ENCODE data around the gene AP1S3.

AP1S3 gene

DNA sequence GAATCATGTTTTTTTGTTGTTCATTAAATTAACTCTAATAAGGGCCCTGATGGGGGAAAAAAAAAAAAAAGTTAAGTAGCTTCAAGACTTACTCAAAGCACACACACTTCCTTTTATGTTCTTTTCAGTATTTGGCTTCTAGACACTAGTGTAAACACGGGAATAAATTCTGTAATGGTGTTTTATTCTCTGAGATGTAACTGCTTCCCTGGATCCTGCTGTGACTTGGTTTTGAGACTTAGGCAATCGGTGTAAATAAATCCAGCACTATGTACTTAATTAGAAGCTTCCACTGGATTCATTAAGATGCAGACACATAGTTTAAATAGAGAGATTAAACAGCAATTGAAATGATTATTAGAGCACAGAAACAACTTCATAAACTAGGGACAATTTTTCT is 26.1 kb upstream of the AP1S3 start:
- no peak for DNase-seq
- TF ChIP-seq POLR2A (IDR thresholded peaks at IDR 0.05; ENCODE audit: low read length) (no peak), GATA1 (IDR thresholded peaks at IDR 0.05; ENCODE audit: low read depth, low read length) (no peak)

DNA sequence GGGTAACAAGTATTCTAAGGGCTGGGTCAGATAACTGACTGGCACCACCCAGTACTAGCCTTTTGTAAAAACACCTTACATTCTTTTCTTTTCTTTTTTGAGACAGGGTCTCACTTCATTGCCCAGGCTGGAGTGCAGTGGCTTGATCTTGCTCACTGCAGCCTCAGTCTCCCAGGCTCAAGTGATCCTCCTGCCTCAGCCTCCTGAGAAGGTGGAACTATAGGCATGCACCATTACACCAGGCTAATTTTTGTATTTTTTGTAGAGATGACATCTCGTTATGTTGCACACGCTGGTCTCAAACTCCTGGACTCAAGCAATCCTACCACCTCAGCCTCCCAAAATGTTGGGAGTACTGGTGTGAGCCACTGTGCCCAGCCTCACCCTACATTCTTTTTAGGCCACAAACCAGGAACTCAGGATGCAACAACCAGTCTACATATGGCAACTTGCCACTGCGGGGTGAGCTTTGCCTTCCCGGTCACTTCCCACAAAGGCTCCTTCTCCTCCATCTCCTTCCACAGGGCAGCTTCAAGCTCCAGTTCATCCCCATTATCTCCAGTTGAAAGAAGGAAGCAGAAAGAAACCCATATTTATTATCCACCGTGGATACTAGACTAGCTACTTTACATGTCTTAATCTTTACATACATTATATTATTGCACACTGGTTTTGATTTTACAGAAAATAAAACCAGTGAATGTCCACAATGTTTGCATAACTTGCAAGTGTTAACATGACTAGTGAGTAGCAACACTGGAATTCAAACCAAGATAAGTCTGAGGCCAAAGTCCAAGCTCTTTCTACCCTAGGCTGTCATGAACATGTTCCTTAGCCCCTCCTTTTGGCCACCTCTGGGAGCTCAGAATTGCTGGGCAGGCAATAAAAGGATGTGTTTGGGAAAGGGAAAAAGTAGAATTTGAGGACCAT is 23.7 kb upstream of the AP1S3 start:
- DNase-seq, result peak in 1 of 2 experiments; percentile 22
- TF ChIP-seq GATA1 (IDR thresholded peaks at IDR 0.05; ENCODE audit: low read depth, low read length) (no peak), POLR2A (IDR thresholded peaks at IDR 0.05; ENCODE audit: low read length) (no peak)

DNA sequence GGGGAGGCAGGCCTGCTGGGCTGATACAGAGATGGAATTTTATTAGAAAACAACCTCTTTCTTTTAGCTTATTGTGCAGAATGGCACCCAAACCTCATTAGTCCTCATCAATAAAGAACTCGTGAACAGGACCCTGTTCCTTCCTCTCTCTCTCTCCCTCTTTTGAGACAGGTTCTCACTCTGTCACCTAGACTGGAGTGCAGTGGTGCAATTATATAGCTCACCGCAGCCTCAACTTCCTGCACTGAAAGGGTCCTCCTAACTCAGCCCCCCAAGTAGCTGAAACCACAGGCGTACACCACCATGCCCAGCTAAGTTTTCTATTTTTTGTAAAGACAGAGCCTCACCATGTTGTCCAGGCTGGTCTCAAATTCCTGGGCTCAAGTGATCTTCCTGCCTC is 21.7 kb upstream of the AP1S3 start:
- no peak for DNase-seq
- no peak for TF ChIP-seq GATA1 (IDR thresholded peaks at IDR 0.05; ENCODE audit: low read depth, low read length)
- no peak for TF ChIP-seq POLR2A (IDR thresholded peaks at IDR 0.05; ENCODE audit: low read length)

DNA sequence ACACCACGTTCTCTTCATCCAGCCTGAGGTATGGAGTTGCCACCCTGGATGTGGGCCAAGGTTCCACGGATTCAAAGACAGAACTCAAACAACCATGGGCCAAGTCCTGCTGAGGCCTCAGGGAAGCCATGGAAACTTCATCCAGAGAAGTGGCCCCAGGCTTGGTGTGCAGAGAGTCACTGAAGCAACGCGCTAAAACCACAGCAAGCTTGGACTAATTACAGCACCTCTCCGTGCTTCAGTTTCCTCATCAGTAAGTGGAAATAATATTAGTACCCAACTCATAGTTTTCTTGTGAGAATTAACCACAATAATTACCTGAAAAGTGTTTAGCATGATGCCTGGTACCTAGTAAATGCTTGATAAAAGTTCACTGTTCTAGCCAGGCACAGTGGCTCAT is 19.2 kb upstream of the AP1S3 start:
- TF ChIP-seq GATA1 (IDR thresholded peaks at IDR 0.05; ENCODE audit: low read depth, low read length), result no peak
- TF ChIP-seq POLR2A (IDR thresholded peaks at IDR 0.05; ENCODE audit: low read length), result no peak
- no peak for DNase-seq

DNA sequence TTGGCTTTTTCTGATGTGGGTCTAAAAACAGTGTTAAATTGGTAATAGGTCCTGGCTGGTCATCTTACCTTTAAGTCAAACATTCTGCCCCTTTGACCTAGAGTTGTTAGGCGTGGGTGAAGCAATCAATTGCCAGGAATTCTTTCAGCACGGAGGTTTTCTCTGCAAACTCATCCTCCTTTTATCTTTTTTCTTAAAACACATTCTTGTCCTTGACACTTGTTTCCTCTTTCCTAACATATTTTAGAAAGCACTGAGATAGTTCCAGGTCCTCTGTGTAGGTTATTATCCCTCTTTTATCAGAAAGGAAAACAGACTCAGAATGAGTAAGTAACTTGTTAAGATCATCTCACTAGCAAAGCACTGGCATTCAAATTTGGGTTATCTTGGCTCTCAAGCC is 18.6 kb upstream of the AP1S3 start:
- no peak for TF ChIP-seq GATA1 (IDR thresholded peaks at IDR 0.05; ENCODE audit: low read depth, low read length)
- TF ChIP-seq POLR2A (IDR thresholded peaks at IDR 0.05; ENCODE audit: low read length), result no peak

DNA sequence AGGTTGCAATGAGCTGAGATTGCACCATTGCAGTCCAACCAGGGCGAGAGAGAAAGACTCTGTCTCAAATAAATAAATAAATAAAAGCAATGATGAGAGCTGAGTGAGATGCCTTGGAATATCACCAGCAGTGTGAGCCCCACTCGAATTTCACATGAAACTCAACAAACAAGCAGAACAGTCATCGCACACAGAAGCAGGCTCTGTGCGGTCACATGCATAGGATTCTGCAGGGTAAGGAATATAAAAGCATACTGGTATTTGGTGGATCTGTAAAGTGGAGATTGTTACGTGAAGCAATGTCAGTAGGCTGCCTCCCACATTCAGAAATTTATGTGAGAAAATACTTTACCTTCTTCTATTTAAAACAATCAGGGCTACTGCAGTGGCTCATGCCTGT is 18.0 kb upstream of the AP1S3 start:
- DNase-seq, result no peak
- TF ChIP-seq GATA1 (IDR thresholded peaks at IDR 0.05; ENCODE audit: low read depth, low read length) (no peak), POLR2A (IDR thresholded peaks at IDR 0.05; ENCODE audit: low read length) (no peak)

More for the DNA sequence above, 18.6 kb upstream of the AP1S3 start:
- DNase-seq, result no peak

DNA sequence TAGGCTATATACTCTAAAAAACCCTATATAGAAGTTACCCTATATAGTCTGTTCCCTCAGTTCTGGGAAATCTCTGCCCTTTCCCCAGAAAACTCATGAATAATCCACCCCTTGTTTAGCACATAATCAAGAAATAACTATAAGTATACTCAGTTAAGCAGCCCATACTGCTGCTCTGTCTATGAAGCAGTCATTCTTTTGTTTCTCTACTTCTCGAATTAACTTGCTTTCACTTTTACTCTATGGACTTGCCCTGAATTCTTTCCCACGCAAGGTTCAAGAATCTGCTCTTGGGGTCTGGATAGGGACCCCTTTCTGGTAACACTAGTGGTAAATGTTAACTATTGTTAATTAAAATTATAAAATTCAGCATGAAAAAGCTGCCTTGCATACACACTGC is 17.4 kb upstream of the AP1S3 start:
- TF ChIP-seq GATA1 (IDR thresholded peaks at IDR 0.05; ENCODE audit: low read depth, low read length) (no peak), POLR2A (IDR thresholded peaks at IDR 0.05; ENCODE audit: low read length) (no peak)
- no peak for DNase-seq

DNA sequence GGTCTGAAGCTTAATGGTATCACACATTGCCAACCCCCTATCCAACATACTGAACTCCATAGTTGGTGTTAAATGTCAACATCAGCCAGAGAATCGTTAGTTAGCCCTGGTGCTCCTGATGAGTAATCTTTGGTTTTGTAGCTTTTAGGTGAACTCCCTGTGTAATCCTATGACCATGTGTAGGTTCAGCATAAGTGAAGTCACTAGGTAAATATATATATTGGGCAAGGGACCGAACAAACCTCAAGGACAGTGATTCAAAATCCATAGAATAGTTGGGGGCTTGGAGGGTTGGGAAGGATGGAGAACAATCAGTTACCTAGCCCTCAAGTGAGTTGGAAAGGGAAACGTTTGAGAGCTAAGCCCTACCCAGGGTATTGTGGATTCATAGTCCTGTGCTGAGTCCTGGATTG is 16.0 kb upstream of the AP1S3 start:
- TF ChIP-seq POLR2A (IDR thresholded peaks at IDR 0.05; ENCODE audit: low read length), result no peak
- no peak for TF ChIP-seq GATA1 (IDR thresholded peaks at IDR 0.05; ENCODE audit: low read depth, low read length)

DNA sequence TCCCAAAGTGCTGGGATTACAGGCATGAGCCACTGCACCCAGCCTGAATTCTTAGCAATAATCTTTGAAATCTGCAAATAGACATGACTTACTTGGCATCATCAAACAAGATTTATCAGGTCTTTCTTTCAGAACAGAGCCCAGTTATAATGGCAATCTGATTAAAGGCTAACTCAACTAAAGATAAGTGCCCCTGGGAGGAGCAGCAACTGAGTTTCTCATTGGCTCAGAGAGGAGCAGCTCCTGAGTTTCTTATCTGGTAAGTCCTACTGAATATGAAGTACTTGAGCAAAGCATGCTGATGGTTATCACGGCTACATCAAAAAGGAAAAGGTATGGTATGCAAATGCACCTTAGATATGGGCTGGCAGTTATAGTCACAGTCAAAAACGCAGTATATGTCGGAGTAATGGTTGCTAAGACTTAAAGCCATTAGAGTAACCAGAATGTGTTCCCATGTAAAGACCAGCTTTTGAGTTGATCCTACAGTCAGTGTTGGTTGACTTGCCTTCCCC is 15.0 kb upstream of the AP1S3 start:
- no peak for TF ChIP-seq GATA1 (IDR thresholded peaks at IDR 0.05; ENCODE audit: low read depth, low read length)
- TF ChIP-seq POLR2A (IDR thresholded peaks at IDR 0.05; ENCODE audit: low read length), result no peak
- DNase-seq, result no peak

More for the DNA sequence above, 16.0 kb upstream of the AP1S3 start:
- DNase-seq, result no peak

DNA sequence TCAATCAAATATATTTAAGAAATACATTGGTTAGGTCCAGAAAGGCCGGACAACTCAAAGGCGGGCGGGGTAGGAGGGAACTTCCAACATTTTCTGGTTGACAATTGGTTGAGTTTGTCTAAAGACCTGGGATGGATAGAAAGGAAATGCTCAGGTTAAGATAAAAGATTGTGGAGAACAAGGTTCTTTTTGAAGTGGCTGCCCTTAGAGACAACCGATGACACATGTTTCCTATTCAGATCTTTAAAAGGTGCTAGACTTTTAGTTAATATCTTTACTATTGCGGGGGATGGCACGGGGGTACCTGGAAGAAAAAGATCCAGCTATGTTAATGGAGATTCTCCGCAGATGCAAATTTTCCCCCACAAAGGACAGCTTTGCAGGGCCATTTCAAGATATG is 10.0 kb upstream of the AP1S3 start:
- no peak for DNase-seq
- no peak for TF ChIP-seq GATA1 (IDR thresholded peaks at IDR 0.05; ENCODE audit: low read depth, low read length)
- TF ChIP-seq POLR2A (IDR thresholded peaks at IDR 0.05; ENCODE audit: low read length), result no peak

DNA sequence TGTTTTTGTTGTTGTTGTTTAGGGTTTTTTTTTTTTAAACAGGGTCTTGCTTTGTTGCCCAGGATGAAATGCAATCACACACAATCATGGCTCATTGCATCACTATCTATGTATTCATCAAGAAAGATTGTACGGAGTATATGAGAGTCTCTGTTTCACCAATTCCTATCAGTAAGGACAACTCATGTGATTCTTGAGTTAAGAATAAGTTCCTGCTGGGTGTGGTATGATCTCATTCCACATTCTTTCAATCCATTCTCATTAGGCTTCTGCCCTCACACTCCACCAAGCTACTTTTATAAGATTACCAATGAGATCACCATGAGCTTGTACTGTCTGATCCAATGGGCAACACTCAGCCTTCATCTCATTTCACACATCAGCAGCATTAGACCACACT is 9.1 kb upstream of the AP1S3 start:
- TF ChIP-seq GATA1 (IDR thresholded peaks at IDR 0.05; ENCODE audit: low read depth, low read length) (no peak), POLR2A (IDR thresholded peaks at IDR 0.05; ENCODE audit: low read length) (no peak)
- DNase-seq, result no peak

DNA sequence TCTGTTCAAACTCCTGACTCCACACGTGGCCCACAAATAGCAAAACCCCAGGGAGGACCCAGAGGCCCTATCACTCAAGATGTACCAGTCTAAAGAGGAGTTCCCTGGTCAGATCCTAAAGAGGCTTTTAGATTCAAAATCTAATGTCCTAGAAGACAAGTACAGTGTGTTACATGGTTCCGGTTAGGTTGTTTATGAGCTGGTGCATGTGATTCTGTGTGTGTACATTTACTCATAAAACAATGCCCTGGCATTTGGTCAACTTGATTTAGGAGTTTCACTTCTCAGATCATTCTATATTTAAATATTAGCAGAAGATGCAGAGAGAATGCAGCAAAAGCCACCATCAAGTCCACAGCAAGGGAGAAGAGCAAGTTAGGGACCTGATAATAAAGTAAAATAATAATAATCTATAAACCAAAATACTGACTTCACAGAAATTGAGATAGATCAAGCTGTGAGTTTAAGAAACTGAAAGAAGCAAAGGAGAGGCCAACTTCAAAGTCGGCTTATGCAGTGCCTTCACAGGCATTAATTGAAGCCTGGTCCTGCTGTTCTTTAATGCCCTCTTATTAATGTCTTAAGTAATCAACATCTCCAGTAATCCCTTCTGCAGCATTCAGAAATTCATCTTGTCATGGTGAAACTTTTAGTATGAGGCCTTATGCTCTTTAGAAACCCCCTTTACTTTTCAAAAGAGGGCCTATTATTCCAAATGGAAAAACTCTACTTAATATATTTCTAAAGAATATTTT is 4.2 kb upstream of the AP1S3 start:
- no peak for TF ChIP-seq POLR2A (IDR thresholded peaks at IDR 0.05; ENCODE audit: low read length)

DNA sequence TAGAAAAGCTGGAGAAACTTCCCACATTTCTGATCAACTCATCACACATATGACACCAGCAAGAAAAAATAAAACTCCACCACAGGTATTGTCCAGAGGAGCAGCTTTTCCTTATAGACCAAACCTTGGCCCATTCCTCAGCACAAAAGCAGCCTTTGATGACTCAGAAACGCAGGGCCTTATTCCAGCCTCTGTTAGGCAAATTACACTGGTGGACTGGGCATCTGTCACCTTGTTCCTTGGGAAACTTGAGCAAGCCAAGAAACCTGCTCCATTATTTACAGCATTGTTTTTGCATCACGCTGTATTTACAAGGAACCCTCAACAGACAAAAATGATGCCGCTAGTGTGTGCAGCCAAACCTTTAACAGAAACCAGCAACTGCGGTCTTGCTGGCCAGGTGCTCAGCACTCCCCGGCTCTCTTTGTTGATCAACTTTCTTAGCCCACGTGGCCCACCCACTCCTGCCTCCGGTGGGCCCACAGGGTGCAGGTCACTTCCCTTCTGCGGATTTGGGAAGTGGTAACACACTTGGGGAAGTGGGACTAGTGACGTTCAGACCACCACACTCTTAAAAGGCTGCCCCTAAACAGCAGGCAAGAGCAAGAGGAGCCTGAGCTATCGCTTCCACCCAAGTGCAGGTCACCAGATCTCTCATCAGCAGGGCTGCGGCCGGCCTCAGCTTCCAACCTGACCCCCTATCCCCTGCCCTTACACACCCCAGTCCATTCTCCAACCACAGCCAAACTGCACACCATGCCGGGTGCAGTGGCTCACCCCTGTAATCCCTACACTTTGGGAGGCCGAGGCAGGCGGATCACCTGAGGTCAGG is 1.5 kb downstream of the AP1S3 start:
- no peak for DNase-seq
- TF ChIP-seq POLR2A (IDR thresholded peaks at IDR 0.05; ENCODE audit: low read length) (no peak), GATA1 (IDR thresholded peaks at IDR 0.05; ENCODE audit: low read depth, low read length) (no peak)

More for the DNA sequence above, 4.2 kb upstream of the AP1S3 start:
- DNase-seq, result no peak

DNA sequence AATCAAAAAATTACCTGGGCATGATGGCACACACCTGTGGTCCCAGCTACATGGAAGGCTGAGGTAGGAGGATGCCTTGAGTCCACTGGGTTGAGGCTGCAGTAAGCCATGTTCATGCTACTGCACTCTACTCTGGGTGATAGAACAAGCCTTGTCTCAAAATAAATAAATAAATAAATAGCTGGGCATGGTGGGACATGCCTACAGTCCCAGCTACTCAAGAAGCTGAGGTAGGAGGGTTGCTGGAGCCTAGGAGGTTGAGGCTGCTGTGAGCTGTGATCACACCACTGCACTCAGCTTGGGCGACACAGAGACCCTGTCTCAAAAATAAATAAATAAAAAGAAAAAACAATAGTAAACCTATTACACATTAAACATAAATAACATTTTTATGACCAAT is 3.0 kb downstream of the AP1S3 start:
- no peak for TF ChIP-seq GATA1 (IDR thresholded peaks at IDR 0.05; ENCODE audit: low read depth, low read length)
- TF ChIP-seq POLR2A (IDR thresholded peaks at IDR 0.05; ENCODE audit: low read length), result no peak
- DNase-seq, result no peak
